ENCODE results near the gene CRYBB3. TPM values are rescaled to one million over a fixed set of nuclear protein-coding genes. Genes with fewer than 3 reads are reported as not detected.

CRYBB3 gene
- total RNA-seq (under 1 TPM in 1 of 2 donors, not detected in 1; 0.63 TPM), polyA plus RNA-seq (ENCODE audit: insufficient read depth, low read depth, low replicate concordance) (0.67 TPM)
- long read RNA-seq, donor 1, result 0 reads
- long read RNA-seq, donor 2, result 0 reads

GRCh38 chr22:25199731-25200520 is at the start of gene CRYBB3:
Gene CRYBB3, plus strand, starts transcription at chr22:25199858. Its CDS starts 1,539 bp downstream, at chr22:25201397.
- TF ChIP-seq CTCF (IDR thresholded peaks at IDR 0.05), result no peak
- no peak for TF ChIP-seq POLR2A (IDR thresholded peaks at IDR 0.05)
- Histone ChIP-seq H3K27me3 (no peaks in the 10 kb centered on the region), H3K27ac (no peak within 1 kb of the TSS), H3K9me3 (no peaks in the 10 kb centered on the region), H3K4me1 (no peaks in the 10 kb centered on the region), H3K4me3 (no peak within 1 kb of the TSS), H3K36me3 (ENCODE audit: low read depth, missing control alignments) (no peaks in the 10 kb centered on the region)
- DNase-seq, result no peak
- intact Hi-C loops (cut with DNase I; ENCODE audit: low total_unique reads), result no loop called here
- 58 to 60% methylated on average over 15 to 17 of the region's 17 CpGs for WGBS, 2 donors

- Histone ChIP-seq H3K27ac (no peak overlapping the region), H3K4me1 (no peaks in the 10 kb centered on the region), H3K27me3 (no peaks in the 10 kb centered on the region), H3K36me3 (ENCODE audit: low read depth, missing control alignments) (no peaks in the 10 kb centered on the region), H3K9me3 (no peaks in the 10 kb centered on the region), H3K4me3 (no peak overlapping the region)
- 72 to 77% methylated on average over 6 to 8 of the region's 8 CpGs for WGBS, 2 donors
- intact Hi-C loops (cut with DNase I; ENCODE audit: low total_unique reads), result no loop called here
- no peak for DNase-seq
- TF ChIP-seq POLR2A (IDR thresholded peaks at IDR 0.05), result no peak
- no peak for TF ChIP-seq CTCF (IDR thresholded peaks at IDR 0.05)
These were observed 45.5 kb upstream of the CRYBB3 start for GRCh38 chr22:25153961-25154666.

- Histone ChIP-seq H3K27me3 (no peaks in the 10 kb centered on the region), H3K27ac (no peak overlapping the region), H3K4me3 (no peak overlapping the region), H3K4me1 (no peaks in the 10 kb centered on the region), H3K36me3 (ENCODE audit: low read depth, missing control alignments) (no peaks in the 10 kb centered on the region), H3K9me3 (no peaks in the 10 kb centered on the region)
- intact Hi-C loops (cut with DNase I; ENCODE audit: low total_unique reads), result no loop called here
- no peak for DNase-seq
- no peak for TF ChIP-seq CTCF (IDR thresholded peaks at IDR 0.05)
- no peak for TF ChIP-seq POLR2A (IDR thresholded peaks at IDR 0.05)
- WGBS, 2 donors, result 79 to 90% methylated on average over 1 to 2 of the region's 2 CpGs
These were observed 45.0 kb upstream of the CRYBB3 start for GRCh38 chr22:25154667-25154999.

GRCh38 chr22:25156736-25157135 is 42.9 kb upstream of the CRYBB3 start:
- no peaks in the 10 kb centered on the region for H3K4me1 ChIP-seq
- 89 to 93% methylated on average over 3 to 4 of the region's 4 CpGs for WGBS, 2 donors
- no peak for TF ChIP-seq CTCF (IDR thresholded peaks at IDR 0.05)

More at GRCh38 chr22:25156736-25157135, 42.9 kb upstream of the CRYBB3 start:
- no peaks in the 10 kb centered on the region for H3K36me3 ChIP-seq (ENCODE audit: low read depth, missing control alignments)
- H3K27me3 ChIP-seq, result no peaks in the 10 kb centered on the region
- no peaks in the 10 kb centered on the region for H3K9me3 ChIP-seq
- intact Hi-C loops (cut with DNase I; ENCODE audit: low total_unique reads), result no loop called here
- no peak overlapping the region for H3K4me3 ChIP-seq
- no peak for DNase-seq
- H3K27ac ChIP-seq, result no peak overlapping the region

All from testis (tissue), 5 donors.